Epithelial cell of proximal tubule (primary cell): ENCODE measurements around the gene P3H4. TPM values are rescaled to one million over a fixed set of nuclear protein-coding genes. Genes with fewer than 3 reads are reported as not detected.
A peak's percentile ranks its signal among the peaks of the same experiment; 100 is the strongest.

Source experiments
- DNase-seq: peaks from one replicate; pipeline ENCODE4 v3.0.0-alpha.2; 2011; ENCODE audit warnings: low read depth
- H3K4me3 ChIP-seq: 2 replicates; pipeline ENCODE4 v1.5.1; 2011; ENCODE audit warnings: low read depth, mild to moderate bottlenecking, low read length
- CTCF ChIP-seq: conservative IDR thresholded peaks from 2 replicates; pipeline ENCODE4 v1.5.1; 2012; ENCODE audit warnings: low read depth, mild to moderate bottlenecking, low read length
- total RNA-seq: library from RNA; depleted of rRNA; stranded (reverse); fragments of >200 nt; gene quantifications from 2 replicates; pipeline ENCODE4 v1.2.3, GENCODE V29; 2015

Gene P3H4
- total RNA-seq, 1 donor from 2014 or later, result 55.5 TPM

- no peak for DNase-seq
- TF ChIP-seq CTCF, result no peak
These were observed 17.2 kb downstream of the P3H4 start for GRCh38 chr17:41794540-41794975.

GRCh38 chr17:41793784-41794539 is 17.8 kb downstream of the P3H4 start:
- H3K4me3 ChIP-seq, result no peak overlapping the region
- TF ChIP-seq CTCF, result no peak
- DNase-seq, result no peak

More at GRCh38 chr17:41794540-41794975, 17.2 kb downstream of the P3H4 start:
- no peak overlapping the region for H3K4me3 ChIP-seq

- H3K4me3 ChIP-seq, result peak overlapping the region; percentile 35
- no peak for TF ChIP-seq CTCF
- DNase-seq, result no peak
These were observed 18.6 kb downstream of the P3H4 start for GRCh38 chr17:41792845-41793783.

- DNase-seq, result no peak
- no peak overlapping the region for H3K4me3 ChIP-seq
- no peak for TF ChIP-seq CTCF
These were observed 24.7 kb downstream of the P3H4 start for GRCh38 chr17:41787021-41787418.

GRCh38 chr17:41786227-41787020 is 25.3 kb downstream of the P3H4 start, which contains the start of gene JUP:
Gene JUP, minus strand, starts transcription at chr17:41786711. Its CDS starts 14,857 bp downstream, at chr17:41771854.
- peak within 1 kb of the TSS; percentile 92 for H3K4me3 ChIP-seq
- peak; percentile 86 for DNase-seq
- peak; percentile 66 for TF ChIP-seq CTCF

- TF ChIP-seq CTCF, result no peak
- H3K4me3 ChIP-seq, result peak overlapping the region; percentile 92
- no peak for DNase-seq
These were observed 25.9 kb downstream of the P3H4 start for GRCh38 chr17:41785859-41786226.
